Vein endothelial cell (primary cell): Measurements from ENCODE around the gene ANKRD65. TPM values are rescaled to one million over a fixed set of nuclear protein-coding genes. Genes with fewer than 3 reads are reported as not detected.

Experiments used
- total RNA-seq: library from RNA; depleted of rRNA; stranded (reverse); fragments of >200 nt; gene quantifications from 2 replicates; pipeline ENCODE4 v1.2.3, GENCODE V29; 2012

Gene ANKRD65
- under 0.01 TPM in 1 of 2 replicates, not detected in the other for total RNA-seq

GRCh38 chr1:1421147-1421906 lies at the start of gene ANKRD65:
Gene ANKRD65, minus strand, starts transcription at chr1:1421276. Its CDS starts 271 bp downstream, at chr1:1421005.

GRCh38 chr1:1449099-1449739 lies 28.1 kb upstream of the ANKRD65 start, which contains the start of gene ATAD3C:
Gene ATAD3C, plus strand, starts transcription at chr1:1449689. Its CDS starts 995 bp downstream, at chr1:1450684.

GRCh38 chr1:1435106-1435903 lies 14.2 kb upstream of the ANKRD65 start, which contains the start of gene VWA1:
Gene VWA1, plus strand, starts transcription at chr1:1435690. Its CDS starts 59 bp downstream, at chr1:1435749.

GRCh38 chr1:1406821-1407635 lies 14.0 kb downstream of the ANKRD65 start, which contains the start of gene MRPL20:
Gene MRPL20, minus strand, starts transcription at chr1:1407293. Its CDS starts 76 bp downstream, at chr1:1407217.

GRCh38 chr1:1399187-1399871 lies 21.7 kb downstream of the ANKRD65 start, which contains the start of gene CCNL2:
Gene CCNL2, minus strand, starts transcription at chr1:1399335. Its CDS starts 29 bp downstream, at chr1:1399306.

GRCh38 chr1:1374929-1375662 lies 46.0 kb downstream of the ANKRD65 start, which contains the start of gene AURKAIP1:
Gene AURKAIP1, minus strand, starts transcription at chr1:1375207. Its CDS starts 451 bp downstream, at chr1:1374756.

Other genes starting within 250 kb of the ANKRD65 start
- gene TTLL10, start 247.4 kb downstream of the ANKRD65 start, total RNA-seq = not detected in 2 replicates
- gene TNFRSF18, start 214.7 kb downstream of the ANKRD65 start, total RNA-seq = not detected in 2 replicates
- 2.0 and 3.6 TPM in 2 replicates for gene TNFRSF4, start 207.1 kb downstream of the ANKRD65 start, total RNA-seq
- gene SDF4, start 189.3 kb downstream of the ANKRD65 start, total RNA-seq = 115 and 138 TPM in 2 replicates
- 27.9 and 34.9 TPM in 2 replicates for gene B3GALT6, start 189.0 kb downstream of the ANKRD65 start, total RNA-seq
- gene C1QTNF12, start 174.6 kb downstream of the ANKRD65 start, total RNA-seq = 0.33 and 0.76 TPM in 2 replicates
- gene UBE2J2, start 147.4 kb downstream of the ANKRD65 start, total RNA-seq = 48.2 and 53.6 TPM in 2 replicates
- 0.33 and 0.67 TPM in 2 replicates for gene SCNN1D, start 140.8 kb downstream of the ANKRD65 start, total RNA-seq
- gene ACAP3, start 113.3 kb downstream of the ANKRD65 start, total RNA-seq = 22.4 and 29.7 TPM in 2 replicates
- gene PUSL1, start 112.7 kb downstream of the ANKRD65 start, total RNA-seq = 26.6 and 32.3 TPM in 2 replicates
- gene INTS11, start 96.6 kb downstream of the ANKRD65 start, total RNA-seq = 79.4 and 105 TPM in 2 replicates
- gene CPTP, start 96.5 kb downstream of the ANKRD65 start, total RNA-seq = 30.7 and 31.7 TPM in 2 replicates
- 0.38 and 0.65 TPM in 2 replicates for gene TAS1R3, start 90.0 kb downstream of the ANKRD65 start, total RNA-seq
- gene DVL1, start 71.9 kb downstream of the ANKRD65 start, total RNA-seq = 40.6 and 55.2 TPM in 2 replicates
- 1.6 TPM in 2 replicates for gene MXRA8, start 62.7 kb downstream of the ANKRD65 start, total RNA-seq
- 104 and 123 TPM in 2 replicates for gene AURKAIP1, start 46.1 kb downstream of the ANKRD65 start, total RNA-seq
- gene CCNL2, start 21.9 kb downstream of the ANKRD65 start, total RNA-seq = 135 and 138 TPM in 2 replicates
- gene MRPL20, start 14.0 kb downstream of the ANKRD65 start, total RNA-seq = 88.0 and 89.5 TPM in 2 replicates
- gene VWA1, start 14.4 kb upstream of the ANKRD65 start, total RNA-seq = 5.0 and 5.2 TPM in 2 replicates
- not detected in 2 replicates for gene ATAD3C, start 28.4 kb upstream of the ANKRD65 start, total RNA-seq
- 10.1 and 28.8 TPM in 2 replicates for gene ATAD3B, start 50.5 kb upstream of the ANKRD65 start, total RNA-seq
- gene ATAD3A, start 90.9 kb upstream of the ANKRD65 start, total RNA-seq = 41.8 and 49.4 TPM in 2 replicates
- gene TMEM240, start 119.3 kb upstream of the ANKRD65 start, total RNA-seq = 1.7 and 4.2 TPM in 2 replicates
- gene SSU72, start 153.6 kb upstream of the ANKRD65 start, total RNA-seq = 76.4 and 79.6 TPM in 2 replicates
- 2.5 and 2.6 TPM in 2 replicates for gene FNDC10, start 178.9 kb upstream of the ANKRD65 start, total RNA-seq
- gene MIB2, start 194.2 kb upstream of the ANKRD65 start, total RNA-seq = 32.9 and 55.5 TPM in 2 replicates
- 0.29 and 0.33 TPM in 2 replicates for gene MMP23B, start 210.9 kb upstream of the ANKRD65 start, total RNA-seq
- 7.5 and 7.7 TPM in 2 replicates for gene CDK11B, start 237.7 kb upstream of the ANKRD65 start, total RNA-seq